Measurements from ENCODE around the gene CPE.
A peak's percentile ranks its signal among the peaks of the same experiment; 100 is the strongest.

CPE gene

GRCh38 chr4:165355900-165356300 lies 22.9 kb upstream of the CPE start:
- no peaks in the 10 kb centered on the region for H3K4me1 Mint-ChIP-seq
- H3K27ac Mint-ChIP-seq, result no peak overlapping the region
- ATAC-seq (no peak), DNase-seq (peak; percentile 22)
- H3K36me3 Mint-ChIP-seq (ENCODE audit: low read depth), result no peaks in the 10 kb centered on the region
- H3K9me3 Mint-ChIP-seq, result no peaks in the 10 kb centered on the region
- H3K4me3 Mint-ChIP-seq, result no peak overlapping the region
- peaks cover 19% of the 10 kb centered on the region for H3K27me3 Mint-ChIP-seq

- Mint-ChIP-seq H3K27me3 (peaks cover 26% of the 10 kb centered on the region), H3K4me3 (no peak overlapping the region), H3K36me3 (ENCODE audit: low read depth) (no peaks in the 10 kb centered on the region), H3K9me3 (no peaks in the 10 kb centered on the region), H3K4me1 (no peaks in the 10 kb centered on the region), H3K27ac (no peak overlapping the region)
- DNase-seq (no peak), ATAC-seq (no peak)
These were observed 19.3 kb upstream of the CPE start for GRCh38 chr4:165359506-165359905.

GRCh38 chr4:165360041-165360695 lies 18.6 kb upstream of the CPE start:
- Mint-ChIP-seq H3K27me3 (peaks cover 26% of the 10 kb centered on the region), H3K36me3 (ENCODE audit: low read depth) (no peaks in the 10 kb centered on the region), H3K27ac (no peak overlapping the region), H3K4me3 (no peak overlapping the region), H3K9me3 (no peaks in the 10 kb centered on the region), H3K4me1 (no peaks in the 10 kb centered on the region)
- ATAC-seq (no peak), DNase-seq (no peak)

GRCh38 chr4:165360985-165361670 lies 17.7 kb upstream of the CPE start:
- Mint-ChIP-seq H3K27me3 (peaks cover 21% of the 10 kb centered on the region), H3K36me3 (ENCODE audit: low read depth) (no peaks in the 10 kb centered on the region), H3K27ac (no peak overlapping the region), H3K4me3 (no peak overlapping the region), H3K4me1 (no peaks in the 10 kb centered on the region), H3K9me3 (no peaks in the 10 kb centered on the region)
- DNase-seq, result no peak
- no peak for ATAC-seq

- Mint-ChIP-seq H3K27me3 (peaks cover 21% of the 10 kb centered on the region), H3K4me3 (no peak overlapping the region), H3K36me3 (ENCODE audit: low read depth) (no peaks in the 10 kb centered on the region), H3K4me1 (no peaks in the 10 kb centered on the region), H3K9me3 (no peaks in the 10 kb centered on the region), H3K27ac (no peak overlapping the region)
- DNase-seq (no peak), ATAC-seq (no peak)
These were observed 17.0 kb upstream of the CPE start for GRCh38 chr4:165361810-165362209.

- Mint-ChIP-seq H3K9me3 (no peaks in the 10 kb centered on the region), H3K36me3 (ENCODE audit: low read depth) (no peaks in the 10 kb centered on the region), H3K27ac (no peak overlapping the region), H3K27me3 (peaks cover 17% of the 10 kb centered on the region), H3K4me3 (no peak overlapping the region), H3K4me1 (no peaks in the 10 kb centered on the region)
- DNase-seq, result no peak
- no peak for ATAC-seq
These were observed 14.2 kb upstream of the CPE start for GRCh38 chr4:165364452-165365080.

GRCh38 chr4:165367040-165367439 lies 11.8 kb upstream of the CPE start:
- Mint-ChIP-seq H3K4me3 (no peak overlapping the region), H3K4me1 (no peaks in the 10 kb centered on the region), H3K27ac (no peak overlapping the region), H3K27me3 (peaks cover 5% of the 10 kb centered on the region), H3K36me3 (ENCODE audit: low read depth) (no peaks in the 10 kb centered on the region), H3K9me3 (no peaks in the 10 kb centered on the region)
- no peak for ATAC-seq
- DNase-seq, result no peak

GRCh38 chr4:165368114-165368513 lies 10.7 kb upstream of the CPE start:
- H3K36me3 Mint-ChIP-seq (ENCODE audit: low read depth), result no peaks in the 10 kb centered on the region
- H3K4me3 Mint-ChIP-seq, result no peak overlapping the region
- DNase-seq (no peak), ATAC-seq (no peak)
- no peaks in the 10 kb centered on the region for H3K4me1 Mint-ChIP-seq
- peaks cover 2% of the 10 kb centered on the region for H3K27me3 Mint-ChIP-seq
- no peaks in the 10 kb centered on the region for H3K9me3 Mint-ChIP-seq
- no peak overlapping the region for H3K27ac Mint-ChIP-seq

GRCh38 chr4:165368567-165368966 lies 10.2 kb upstream of the CPE start:
- Mint-ChIP-seq H3K9me3 (no peaks in the 10 kb centered on the region), H3K4me1 (no peaks in the 10 kb centered on the region), H3K36me3 (ENCODE audit: low read depth) (no peaks in the 10 kb centered on the region), H3K27ac (no peak overlapping the region), H3K27me3 (no peaks in the 10 kb centered on the region), H3K4me3 (no peak overlapping the region)
- no peak for ATAC-seq
- DNase-seq, result no peak

- Mint-ChIP-seq H3K9me3 (peaks cover 3% of the 10 kb centered on the region), H3K36me3 (ENCODE audit: low read depth) (no peaks in the 10 kb centered on the region), H3K27ac (no peak overlapping the region), H3K27me3 (peaks cover 6% of the 10 kb centered on the region), H3K4me1 (no peaks in the 10 kb centered on the region), H3K4me3 (no peak overlapping the region)
- no peak for ATAC-seq
- DNase-seq, result no peak
These were observed 9.3 kb upstream of the CPE start for GRCh38 chr4:165369522-165369921.

GRCh38 chr4:165370530-165370929 lies 8.3 kb upstream of the CPE start:
- H3K27me3 Mint-ChIP-seq, result peaks cover 13% of the 10 kb centered on the region
- H3K4me3 Mint-ChIP-seq, result no peak overlapping the region
- peaks cover 3% of the 10 kb centered on the region for H3K4me1 Mint-ChIP-seq
- no peak for ATAC-seq
- H3K9me3 Mint-ChIP-seq, result peaks cover 3% of the 10 kb centered on the region
- H3K36me3 Mint-ChIP-seq (ENCODE audit: low read depth), result no peaks in the 10 kb centered on the region
- DNase-seq, result no peak
- H3K27ac Mint-ChIP-seq, result no peak overlapping the region

- Mint-ChIP-seq H3K36me3 (ENCODE audit: low read depth) (no peaks in the 10 kb centered on the region), H3K4me1 (peaks cover 4% of the 10 kb centered on the region), H3K9me3 (peaks cover 3% of the 10 kb centered on the region), H3K27me3 (peaks cover 46% of the 10 kb centered on the region), H3K4me3 (no peak overlapping the region), H3K27ac (no peak overlapping the region)
- DNase-seq (no peak), ATAC-seq (peak; percentile 33)
These were observed 3.3 kb upstream of the CPE start for GRCh38 chr4:165375465-165375864.

- H3K4me1 Mint-ChIP-seq, result peaks cover 4% of the 10 kb centered on the region
- peaks cover 61% of the 10 kb centered on the region for H3K27me3 Mint-ChIP-seq
- ATAC-seq, result no peak
- no peak overlapping the region for H3K27ac Mint-ChIP-seq
- peak overlapping the region; percentile 63 for H3K4me3 Mint-ChIP-seq
- H3K9me3 Mint-ChIP-seq, result peaks cover 3% of the 10 kb centered on the region
- H3K36me3 Mint-ChIP-seq (ENCODE audit: low read depth), result no peaks in the 10 kb centered on the region
- no peak for DNase-seq
These were observed 437 bp upstream of the CPE start for GRCh38 chr4:165378398-165378744.

- H3K4me3 Mint-ChIP-seq, result no peak overlapping the region
- ATAC-seq (no peak), DNase-seq (no peak)
- H3K27me3 Mint-ChIP-seq, result peaks cover 61% of the 10 kb centered on the region
- H3K27ac Mint-ChIP-seq, result no peak overlapping the region
- no peaks in the 10 kb centered on the region for H3K9me3 Mint-ChIP-seq
- no peaks in the 10 kb centered on the region for H3K36me3 Mint-ChIP-seq (ENCODE audit: low read depth)
- H3K4me1 Mint-ChIP-seq, result peaks cover 4% of the 10 kb centered on the region
These were observed 863 bp downstream of the CPE start for GRCh38 chr4:165379678-165380064.

GRCh38 chr4:165380805-165381204 lies 2.0 kb downstream of the CPE start:
- no peaks in the 10 kb centered on the region for H3K36me3 Mint-ChIP-seq (ENCODE audit: low read depth)
- no peaks in the 10 kb centered on the region for H3K9me3 Mint-ChIP-seq
- no peaks in the 10 kb centered on the region for H3K4me1 Mint-ChIP-seq
- H3K4me3 Mint-ChIP-seq, result no peak overlapping the region
- no peak for DNase-seq
- no peak for ATAC-seq
- no peak overlapping the region for H3K27ac Mint-ChIP-seq
- H3K27me3 Mint-ChIP-seq, result peaks cover 55% of the 10 kb centered on the region

Measured in activated naive CD8-positive, alpha-beta T cell treated with anti-CD3 and anti-CD28 coated beads, Interleukin-2, amount 50 U/mL, for 24 hours (primary cell).